ENCODE data around the gene FBXO24. TPM values are rescaled to one million over a fixed set of nuclear protein-coding genes. Genes with fewer than 3 reads are reported as not detected.

The FBXO24 gene
- total RNA-seq, 6 donors from 2014 or later = 0.63 to 4.2 (median 0.77) TPM; not detected in 3

GRCh38 chr7:100627238-100627549, 41.1 kb downstream of the FBXO24 start:
- TF ChIP-seq POLR2A (IDR thresholded peaks at IDR 0.05) (no peak), EP300 (IDR thresholded peaks at IDR 0.05) (no peak), CTCF (IDR thresholded peaks at IDR 0.05) (no peak), POLR2AphosphoS5 (IDR thresholded peaks at IDR 0.05) (no peak)
- H3K9me3 ChIP-seq = no peaks in the 10 kb centered on the region
- WGBS, 2 donors = 83 to 86% methylated on average over 11 to 18 of the region's 21 CpGs
- no peaks in the 10 kb centered on the region for H3K27me3 ChIP-seq
- peaks cover 8 to 13% (median 10%) of the 10 kb centered on the region in 4 donors for H3K4me1 ChIP-seq
- no peak overlapping the region for H3K4me3 ChIP-seq
- H3K36me3 ChIP-seq = no peaks in the 10 kb centered on the region
- DNase-seq = no peak
- no peak for ATAC-seq (ENCODE audit: low FRiP score in 2 of 2)
- H3K27ac ChIP-seq = peak overlapping the region in 2 of 4 donors; percentile 52 to 67

GRCh38 chr7:100629117-100629716, 43.1 kb downstream of the FBXO24 start:
- H3K4me1 ChIP-seq = peaks cover 15 to 27% (median 19%) of the 10 kb centered on the region in 4 donors
- no peaks in the 10 kb centered on the region for H3K9me3 ChIP-seq
- DNase-seq (peak in 1 of 2 donors; percentile 27), ATAC-seq (ENCODE audit: low FRiP score in 2 of 2) (no peak)
- no peak overlapping the region for H3K4me3 ChIP-seq
- peaks cover 0 to 9% (median 1%) of the 10 kb centered on the region in 4 donors for H3K27me3 ChIP-seq
- TF ChIP-seq EP300 (IDR thresholded peaks at IDR 0.05) = no peak
- peak in 2 of 6 experiments; percentile 5 to 21 for TF ChIP-seq CTCF (IDR thresholded peaks at IDR 0.05)
- no peaks in the 10 kb centered on the region for H3K36me3 ChIP-seq
- no peak overlapping the region for H3K27ac ChIP-seq
- WGBS, 2 donors = 76 to 80% methylated on average over 7 to 11 of the region's 11 CpGs

- 87 to 90% methylated on average over 4 of the region's 4 CpGs for WGBS, 2 donors
- H3K27ac ChIP-seq = no peak overlapping the region
- ATAC-seq (ENCODE audit: low FRiP score in 2 of 2) = no peak
- no peaks in the 10 kb centered on the region for H3K9me3 ChIP-seq
- peaks cover 0 to 9% (median 1%) of the 10 kb centered on the region in 4 donors for H3K27me3 ChIP-seq
- TF ChIP-seq CTCF (IDR thresholded peaks at IDR 0.05) (no peak), POLR2AphosphoS5 (IDR thresholded peaks at IDR 0.05) (no peak), EP300 (IDR thresholded peaks at IDR 0.05) (no peak), POLR2A (IDR thresholded peaks at IDR 0.05) (no peak)
- no peaks in the 10 kb centered on the region for H3K36me3 ChIP-seq
- peaks cover 15 to 27% (median 19%) of the 10 kb centered on the region in 4 donors for H3K4me1 ChIP-seq
- DNase-seq = no peak
- no peak overlapping the region for H3K4me3 ChIP-seq
These were observed 43.9 kb downstream of the FBXO24 start for GRCh38 chr7:100630066-100630465.

GRCh38 chr7:100632951-100633717, 47.0 kb downstream of the FBXO24 start:
- H3K36me3 ChIP-seq = no peaks in the 10 kb centered on the region
- no peaks in the 10 kb centered on the region for H3K9me3 ChIP-seq
- DNase-seq (peak; percentile 56 to 88), ATAC-seq (ENCODE audit: low FRiP score in 2 of 2) (peak; percentile 61 to 78)
- H3K4me3 ChIP-seq = peak overlapping the region; percentile 20 to 56 (median 50)
- H3K27me3 ChIP-seq = peaks cover 0 to 9% (median 1%) of the 10 kb centered on the region in 4 donors
- no peak for TF ChIP-seq EP300 (IDR thresholded peaks at IDR 0.05)
- TF ChIP-seq CTCF (IDR thresholded peaks at IDR 0.05) = peak in 5 of 6 experiments; percentile 35 to 56 (median 54)
- WGBS, 2 donors = 4 to 8% methylated on average over 16 to 45 of the region's 72 CpGs
- peaks cover 7 to 14% (median 9%) of the 10 kb centered on the region in 4 donors for H3K4me1 ChIP-seq
- no peak overlapping the region for H3K27ac ChIP-seq

Data from upper lobe of left lung (tissue), 6 donors.